H54 (cell line): ENCODE measurements around the gene USP16.
"Not testable (repeated sequence)": the region's sequence is repeated elsewhere in the genome, so short reads cannot be mapped to it uniquely, and the experiment has no call there.

ENCODE experiments used
- DNase-seq: peaks from one replicate; pipeline ENCODE4 v3.0.0; 2011; ENCODE audit warnings: low spot score, mixed read lengths; ENCODE audit not compliant: insufficient read length
- FAIRE-seq: peaks from 3 replicates; lab custom pipeline; 2011; peaks lifted over from hg19 to GRCh38; lab: Jason Lieb, UNC
- POLR2A ChIP-seq: IDR thresholded peaks from 2 replicates; pipeline ENCODE4 v1.6.1; 2011; ENCODE audit warnings: low read depth, mild to moderate bottlenecking, low read length

Gene USP16

GRCh38 chr21:29056538-29057050 is 32.1 kb downstream of the USP16 start:
- no peak for FAIRE-seq
- no peak for DNase-seq
- no peak for TF ChIP-seq POLR2A

GRCh38 chr21:29064850-29065481 is 40.5 kb downstream of the USP16 start:
- TF ChIP-seq POLR2A: no peak
- FAIRE-seq (peak; percentile 72), DNase-seq (no peak)

GRCh38 chr21:29072873-29073221 is 48.4 kb downstream of the USP16 start:
- FAIRE-seq (no peak), DNase-seq (no peak)
- TF ChIP-seq POLR2A: no peak

- FAIRE-seq: peak; percentile 95
- peak; percentile 93 for DNase-seq
- TF ChIP-seq POLR2A: peak; percentile 94
Measured at GRCh38 chr21:29073222-29074006, 48.9 kb downstream of the USP16 start, which contains the start of gene CCT8. Gene CCT8, minus strand, starts transcription at chr21:29073648. Its CDS starts 58 bp downstream, at chr21:29073590.

GRCh38 chr21:29074007-29074376 is 49.5 kb downstream of the USP16 start:
- TF ChIP-seq POLR2A: no peak
- DNase-seq: peak; percentile 15
- no peak for FAIRE-seq

GRCh38 chr21:29074783-29075182 is 50.3 kb downstream of the USP16 start:
- TF ChIP-seq POLR2A: no peak
- DNase-seq (no peak), FAIRE-seq (no peak)

GRCh38 chr21:29075706-29076466 is 51.4 kb downstream of the USP16 start:
- FAIRE-seq (no peak), DNase-seq (peak; percentile 18)
- TF ChIP-seq POLR2A: no peak

- not testable (repeated sequence) for DNase-seq, FAIRE-seq
Measured at GRCh38 chr21:29076731-29077640, 52.5 kb downstream of the USP16 start.

GRCh38 chr21:29077651-29078090 is 53.2 kb downstream of the USP16 start:
- FAIRE-seq: no peak
- DNase-seq: no peak
- no peak for TF ChIP-seq POLR2A

GRCh38 chr21:29078869-29079767 is 54.6 kb downstream of the USP16 start:
- DNase-seq: no peak

GRCh38 chr21:29080454-29080941 is 56.0 kb downstream of the USP16 start:
- no peak for FAIRE-seq
- TF ChIP-seq POLR2A: no peak

More at GRCh38 chr21:29078869-29079767, 54.6 kb downstream of the USP16 start:
- no peak for FAIRE-seq
- TF ChIP-seq POLR2A: no peak

More at GRCh38 chr21:29080454-29080941, 56.0 kb downstream of the USP16 start:
- no peak for DNase-seq
